Chondrocyte (in vitro differentiated cells): ENCODE data around the gene MAP2K3. TPM values are rescaled to one million over a fixed set of nuclear protein-coding genes. Genes with fewer than 3 reads are reported as not detected.
A peak's percentile ranks its signal among the peaks of the same experiment; 100 is the strongest.

ENCODE experiments used
- DNase-seq: peaks from one replicate; pipeline ENCODE4 v3.0.0; 2021; ENCODE audit warnings: mixed read lengths, low spot score
- H3K27ac Mint-ChIP-seq: one replicate; pipeline ENCODE4 v1.8.0; 2021; ENCODE audit warnings: mild to moderate bottlenecking, moderate library complexity, mixed read lengths; ENCODE audit not compliant: unreplicated experiment
- H3K27me3 Mint-ChIP-seq: 2 replicates; pipeline ENCODE4 v1.8.0; 2021; ENCODE audit warnings: low read depth, mixed read lengths
- H3K36me3 Mint-ChIP-seq: 2 replicates; pipeline ENCODE4 v1.8.0; 2021; ENCODE audit warnings: low read depth, mixed read lengths
- H3K4me1 Mint-ChIP-seq: 2 replicates; pipeline ENCODE4 v1.8.0; 2021; ENCODE audit warnings: low read depth, mild to moderate bottlenecking, mixed read lengths
- H3K4me3 Mint-ChIP-seq: one replicate; pipeline ENCODE4 v1.8.0; 2021; ENCODE audit warnings: mild to moderate bottlenecking, moderate library complexity, mixed read lengths; ENCODE audit not compliant: unreplicated experiment
- H3K9me3 Mint-ChIP-seq: 2 replicates; pipeline ENCODE4 v1.8.0; 2021; ENCODE audit warnings: low read depth, mixed read lengths
- total RNA-seq: library from RNA; stranded (reverse); gene quantifications from 3 replicates; pipeline ENCODE4 v1.2.1, GENCODE V29; 2021
- TF ChIP-seq, protein P1 (sequence below): fragments of 200-600 bp; sonication (generic); IDR thresholded peaks from 2 replicates; pipeline ENCODE4 v1.5.0; 2021; ENCODE audit warnings: antibody characterized with exemption, mild to moderate bottlenecking, moderate library complexity

MAP2K3 gene
- total RNA-seq, 1 donor from 2014 or later, result 35.9 TPM

DNA sequence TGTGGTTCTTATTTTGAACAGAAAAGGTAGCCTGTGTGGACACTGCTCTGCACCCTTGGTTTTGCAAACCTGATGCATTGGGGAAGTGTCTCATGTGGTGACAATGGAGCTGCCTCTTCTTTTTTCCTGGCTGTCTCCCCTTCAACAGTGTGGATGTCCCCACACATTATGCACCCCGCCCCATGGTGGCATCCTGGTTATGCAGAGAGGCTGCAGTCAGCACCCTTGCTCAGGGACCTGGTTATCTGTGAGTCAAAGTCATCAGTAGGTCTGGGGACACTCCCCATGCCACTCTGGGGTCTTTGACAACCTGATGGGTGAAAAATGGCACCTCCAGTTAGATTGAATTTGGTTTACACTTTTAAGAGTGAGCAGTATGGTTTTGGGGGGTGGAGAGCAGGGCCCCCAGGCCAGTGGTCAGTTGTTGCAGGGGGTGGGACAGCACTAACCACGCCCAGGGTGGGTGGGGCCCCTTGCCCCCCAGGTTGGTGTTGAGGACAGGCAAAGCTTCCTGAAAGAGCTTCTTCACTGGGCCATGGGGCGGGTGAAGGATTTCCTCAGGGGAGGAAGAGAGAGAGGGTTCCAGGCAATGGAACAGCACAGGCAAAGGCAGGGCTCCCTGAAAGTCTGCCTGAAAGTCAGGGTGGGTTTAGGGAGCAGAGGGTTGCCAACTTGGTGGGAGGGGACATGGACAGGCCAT is 67.0 kb downstream of the MAP2K3 start:
- no peak for DNase-seq
- H3K4me3 Mint-ChIP-seq, result no peak overlapping the region
- H3K9me3 Mint-ChIP-seq, result no peaks in the 10 kb centered on the region
- TF ChIP-seq, protein P1, sequence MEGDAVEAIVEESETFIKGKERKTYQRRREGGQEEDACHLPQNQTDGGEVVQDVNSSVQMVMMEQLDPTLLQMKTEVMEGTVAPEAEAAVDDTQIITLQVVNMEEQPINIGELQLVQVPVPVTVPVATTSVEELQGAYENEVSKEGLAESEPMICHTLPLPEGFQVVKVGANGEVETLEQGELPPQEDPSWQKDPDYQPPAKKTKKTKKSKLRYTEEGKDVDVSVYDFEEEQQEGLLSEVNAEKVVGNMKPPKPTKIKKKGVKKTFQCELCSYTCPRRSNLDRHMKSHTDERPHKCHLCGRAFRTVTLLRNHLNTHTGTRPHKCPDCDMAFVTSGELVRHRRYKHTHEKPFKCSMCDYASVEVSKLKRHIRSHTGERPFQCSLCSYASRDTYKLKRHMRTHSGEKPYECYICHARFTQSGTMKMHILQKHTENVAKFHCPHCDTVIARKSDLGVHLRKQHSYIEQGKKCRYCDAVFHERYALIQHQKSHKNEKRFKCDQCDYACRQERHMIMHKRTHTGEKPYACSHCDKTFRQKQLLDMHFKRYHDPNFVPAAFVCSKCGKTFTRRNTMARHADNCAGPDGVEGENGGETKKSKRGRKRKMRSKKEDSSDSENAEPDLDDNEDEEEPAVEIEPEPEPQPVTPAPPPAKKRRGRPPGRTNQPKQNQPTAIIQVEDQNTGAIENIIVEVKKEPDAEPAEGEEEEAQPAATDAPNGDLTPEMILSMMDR, result no peak
- H3K27me3 Mint-ChIP-seq, result no peaks in the 10 kb centered on the region
- H3K27ac Mint-ChIP-seq, result no peak overlapping the region
- no peaks in the 10 kb centered on the region for H3K36me3 Mint-ChIP-seq
- H3K4me1 Mint-ChIP-seq, result peaks cover 5% of the 10 kb centered on the region

DNA sequence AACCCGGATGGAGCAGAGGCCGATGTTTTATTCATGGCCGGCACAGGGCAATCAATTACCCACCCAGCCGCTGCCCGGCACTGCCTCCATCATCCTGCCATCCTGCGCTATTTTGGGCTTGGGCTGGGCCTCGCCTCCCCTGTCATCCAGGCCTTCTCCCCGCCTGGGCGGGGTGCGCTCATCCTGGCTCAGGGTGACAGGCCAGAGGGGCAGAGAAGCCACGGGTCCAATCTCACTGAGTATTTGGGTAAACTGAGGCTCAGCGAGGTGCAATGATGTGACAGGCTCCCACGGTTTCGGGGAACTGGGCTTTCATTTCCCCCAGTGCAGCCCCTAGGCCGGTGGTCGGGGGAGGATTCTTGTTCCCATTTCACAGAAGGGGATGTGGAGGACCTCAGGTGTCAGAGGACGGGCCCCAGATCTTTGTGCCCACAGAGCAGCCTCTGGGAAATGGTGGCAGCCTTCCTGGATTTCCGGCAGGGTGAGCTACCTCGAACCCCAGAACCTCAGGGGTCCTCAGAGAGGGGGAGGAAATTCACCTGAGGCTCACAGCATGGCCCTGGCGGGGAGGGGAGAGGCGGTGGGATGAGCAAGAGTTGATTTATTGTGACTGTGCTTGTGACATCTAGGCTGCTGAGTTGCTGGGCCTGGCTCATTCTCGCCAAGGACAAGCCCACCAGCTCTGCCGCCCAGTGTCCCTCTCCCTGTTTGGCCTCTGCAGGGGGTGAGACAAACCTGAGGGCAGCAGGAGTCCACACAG is 67.9 kb downstream of the MAP2K3 start:
- H3K36me3 Mint-ChIP-seq, result no peaks in the 10 kb centered on the region
- H3K27me3 Mint-ChIP-seq, result no peaks in the 10 kb centered on the region
- no peaks in the 10 kb centered on the region for H3K9me3 Mint-ChIP-seq
- no peak overlapping the region for H3K4me3 Mint-ChIP-seq
- H3K27ac Mint-ChIP-seq, result no peak overlapping the region
- peak; percentile 80 for DNase-seq
- peaks cover 5% of the 10 kb centered on the region for H3K4me1 Mint-ChIP-seq
- TF ChIP-seq, protein P1, result no peak

DNA sequence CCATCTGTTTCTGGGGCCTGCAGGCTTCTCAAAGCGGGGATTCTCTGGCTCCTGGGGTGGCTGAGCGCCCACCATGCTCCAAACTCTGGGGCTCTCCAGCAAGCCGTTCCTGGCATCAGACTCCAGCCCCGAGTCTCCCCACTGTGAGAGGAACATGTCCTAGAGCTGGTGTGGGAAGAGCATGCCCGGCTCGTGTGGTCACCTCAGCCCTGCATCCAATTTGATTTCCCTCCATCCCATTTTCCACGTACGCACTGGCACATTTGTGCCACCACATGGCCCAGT is 68.4 kb downstream of the MAP2K3 start:
- TF ChIP-seq, protein P1, result no peak
- Mint-ChIP-seq H3K4me3 (no peak overlapping the region), H3K27me3 (no peaks in the 10 kb centered on the region), H3K27ac (no peak overlapping the region), H3K36me3 (no peaks in the 10 kb centered on the region), H3K4me1 (peaks cover 3% of the 10 kb centered on the region), H3K9me3 (no peaks in the 10 kb centered on the region)
- no peak for DNase-seq

DNA sequence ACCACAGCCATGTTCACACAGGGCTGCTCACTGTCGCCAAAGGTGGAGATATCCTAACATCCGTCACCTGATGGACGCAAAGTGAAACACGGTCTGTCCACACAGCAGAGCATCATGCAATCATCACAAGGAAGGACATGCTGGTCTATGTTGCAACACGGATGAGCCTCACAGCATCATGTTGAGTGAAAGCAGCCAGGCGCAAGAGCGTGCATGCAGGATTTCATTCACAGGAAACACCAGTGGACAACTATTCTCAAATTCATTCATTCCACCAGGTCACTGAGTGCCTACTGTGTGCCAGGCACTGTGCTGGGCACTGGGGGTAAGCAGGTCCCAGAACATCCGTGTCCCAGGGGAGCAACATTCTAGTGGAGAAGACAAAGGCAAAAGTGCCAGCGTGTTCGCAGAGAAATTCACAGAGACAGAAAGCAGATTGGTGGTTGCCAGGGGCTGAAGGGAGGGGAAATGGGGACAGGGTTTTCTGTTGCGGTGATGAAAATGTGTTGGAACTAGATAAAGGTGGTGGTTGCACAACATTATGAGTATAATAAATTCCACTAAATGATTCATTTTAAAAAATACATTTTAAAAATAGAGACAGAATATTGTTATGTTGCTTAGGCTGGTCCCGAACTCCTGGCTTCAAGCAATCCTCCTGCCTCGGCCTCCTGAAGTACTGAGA is 69.0 kb downstream of the MAP2K3 start:
- TF ChIP-seq, protein P1, result no peak
- Mint-ChIP-seq H3K27ac (no peak overlapping the region), H3K36me3 (no peaks in the 10 kb centered on the region), H3K4me3 (no peak overlapping the region), H3K27me3 (no peaks in the 10 kb centered on the region), H3K9me3 (no peaks in the 10 kb centered on the region), H3K4me1 (no peaks in the 10 kb centered on the region)
- DNase-seq, result no peak

DNA sequence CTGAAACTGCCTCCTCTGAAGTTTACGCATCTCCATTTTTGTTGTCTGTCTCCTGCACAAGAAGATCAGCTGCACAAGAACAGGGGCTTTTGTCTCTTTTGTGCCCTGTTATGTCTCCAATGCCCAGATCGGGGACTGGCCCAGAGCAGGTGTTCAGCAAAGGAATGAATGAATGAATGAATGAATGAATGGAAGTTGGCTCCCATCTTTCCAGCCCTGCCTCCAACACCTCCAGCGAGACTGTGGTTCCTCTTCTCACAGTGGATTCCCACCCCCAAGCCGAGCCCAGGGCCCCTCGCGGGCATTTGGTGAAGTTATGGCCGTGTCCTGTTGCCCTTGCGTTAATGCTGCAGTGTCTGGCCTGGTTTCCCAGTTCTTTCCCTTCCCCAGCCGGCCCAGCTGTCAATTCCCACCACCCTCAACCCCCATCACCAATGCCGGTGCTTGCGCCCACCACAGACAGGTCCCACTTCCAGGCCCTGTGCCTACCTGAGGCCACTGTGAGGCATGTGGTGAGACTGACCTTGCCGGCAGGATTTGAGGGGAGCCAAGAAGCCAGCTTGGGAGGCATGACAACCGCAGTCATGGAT is 70.4 kb downstream of the MAP2K3 start:
- H3K4me3 Mint-ChIP-seq, result no peak overlapping the region
- H3K4me1 Mint-ChIP-seq, result peaks cover 6% of the 10 kb centered on the region
- TF ChIP-seq, protein P1, result no peak
- H3K27me3 Mint-ChIP-seq, result peaks cover 2% of the 10 kb centered on the region
- H3K9me3 Mint-ChIP-seq, result no peaks in the 10 kb centered on the region
- peak; percentile 65 for DNase-seq
- H3K36me3 Mint-ChIP-seq, result no peaks in the 10 kb centered on the region
- H3K27ac Mint-ChIP-seq, result no peak overlapping the region
